ENCODE measurements around the gene GRM7.
"Not testable (repeated sequence)": the region's sequence is repeated elsewhere in the genome, so short reads cannot be mapped to it uniquely, and the experiment has no call there.

GRM7 gene

GRCh38 chr3:6862880-6863195, 1.9 kb downstream of the GRM7 start:
- Histone ChIP-seq H3K9me3 (ENCODE audit: control insufficient read depth, low read length) (no peaks in the 10 kb centered on the region), H3K4me3 (ENCODE audit: insufficient read depth, low read depth, low read length, poor library complexity, severe bottlenecking) (no peak overlapping the region), H3K27me3 (replicated peaks; ENCODE audit: control insufficient read depth, insufficient read depth, low read length, poor library complexity, severe bottlenecking) (peaks cover 3% of the 10 kb centered on the region), H3K27ac (ENCODE audit: insufficient read depth, low read length, poor library complexity, severe bottlenecking) (no peak overlapping the region), H3K4me1 (ENCODE audit: control insufficient read depth, insufficient read depth, low read length, poor library complexity, severe bottlenecking) (no peaks in the 10 kb centered on the region), H3K36me3 (ENCODE audit: control insufficient read depth, insufficient read depth, low read length) (no peaks in the 10 kb centered on the region)
- no peak for DNase-seq

GRCh38 chr3:6867269-6867668, 6.4 kb downstream of the GRM7 start:
- Histone ChIP-seq H3K27ac (ENCODE audit: insufficient read depth, low read length, poor library complexity, severe bottlenecking) (no peak overlapping the region), H3K27me3 (replicated peaks; ENCODE audit: control insufficient read depth, insufficient read depth, low read length, poor library complexity, severe bottlenecking) (no peaks in the 10 kb centered on the region), H3K36me3 (ENCODE audit: control insufficient read depth, insufficient read depth, low read length) (no peaks in the 10 kb centered on the region), H3K4me1 (ENCODE audit: control insufficient read depth, insufficient read depth, low read length, poor library complexity, severe bottlenecking) (no peaks in the 10 kb centered on the region), H3K4me3 (ENCODE audit: insufficient read depth, low read depth, low read length, poor library complexity, severe bottlenecking) (no peak overlapping the region), H3K9me3 (ENCODE audit: control insufficient read depth, low read length) (no peaks in the 10 kb centered on the region)
- DNase-seq: no peak

GRCh38 chr3:6878731-6879130, 17.8 kb downstream of the GRM7 start:
- DNase-seq: no peak
- H3K4me1 ChIP-seq (ENCODE audit: control insufficient read depth, insufficient read depth, low read length, poor library complexity, severe bottlenecking): no peaks in the 10 kb centered on the region
- H3K4me3 ChIP-seq (ENCODE audit: insufficient read depth, low read depth, low read length, poor library complexity, severe bottlenecking): no peak overlapping the region
- no peaks in the 10 kb centered on the region for H3K36me3 ChIP-seq (ENCODE audit: control insufficient read depth, insufficient read depth, low read length)
- no peak overlapping the region for H3K27ac ChIP-seq (ENCODE audit: insufficient read depth, low read length, poor library complexity, severe bottlenecking)
- no peaks in the 10 kb centered on the region for H3K9me3 ChIP-seq (ENCODE audit: control insufficient read depth, low read length)
- H3K27me3 ChIP-seq (replicated peaks; ENCODE audit: control insufficient read depth, insufficient read depth, low read length, poor library complexity, severe bottlenecking): no peaks in the 10 kb centered on the region

- H3K4me1 ChIP-seq (ENCODE audit: control insufficient read depth, insufficient read depth, low read length, poor library complexity, severe bottlenecking): no peaks in the 10 kb centered on the region
- H3K4me3 ChIP-seq (ENCODE audit: insufficient read depth, low read depth, low read length, poor library complexity, severe bottlenecking): no peak overlapping the region
- no peaks in the 10 kb centered on the region for H3K36me3 ChIP-seq (ENCODE audit: control insufficient read depth, insufficient read depth, low read length)
- no peak overlapping the region for H3K27ac ChIP-seq (ENCODE audit: insufficient read depth, low read length, poor library complexity, severe bottlenecking)
- DNase-seq: no peak
- no peaks in the 10 kb centered on the region for H3K9me3 ChIP-seq (ENCODE audit: control insufficient read depth, low read length)
- no peaks in the 10 kb centered on the region for H3K27me3 ChIP-seq (replicated peaks; ENCODE audit: control insufficient read depth, insufficient read depth, low read length, poor library complexity, severe bottlenecking)
Measured at GRCh38 chr3:6912240-6912639, 51.3 kb downstream of the GRM7 start.

- H3K27me3 ChIP-seq (replicated peaks; ENCODE audit: control insufficient read depth, insufficient read depth, low read length, poor library complexity, severe bottlenecking): no peaks in the 10 kb centered on the region
- no peaks in the 10 kb centered on the region for H3K9me3 ChIP-seq (ENCODE audit: control insufficient read depth, low read length)
- no peak overlapping the region for H3K4me3 ChIP-seq (ENCODE audit: insufficient read depth, low read depth, low read length, poor library complexity, severe bottlenecking)
- H3K27ac ChIP-seq (ENCODE audit: insufficient read depth, low read length, poor library complexity, severe bottlenecking): no peak overlapping the region
- no peaks in the 10 kb centered on the region for H3K36me3 ChIP-seq (ENCODE audit: control insufficient read depth, insufficient read depth, low read length)
- DNase-seq: no peak
- H3K4me1 ChIP-seq (ENCODE audit: control insufficient read depth, insufficient read depth, low read length, poor library complexity, severe bottlenecking): no peaks in the 10 kb centered on the region
Measured at GRCh38 chr3:6915898-6916297, 55.0 kb downstream of the GRM7 start.

- no peak overlapping the region for H3K27ac ChIP-seq (ENCODE audit: insufficient read depth, low read length, poor library complexity, severe bottlenecking)
- DNase-seq: no peak
Measured at GRCh38 chr3:6921066-6921465, 60.2 kb downstream of the GRM7 start.

GRCh38 chr3:6921876-6922275, 61.0 kb downstream of the GRM7 start:
- H3K27me3 ChIP-seq (replicated peaks; ENCODE audit: control insufficient read depth, insufficient read depth, low read length, poor library complexity, severe bottlenecking): no peaks in the 10 kb centered on the region
- no peak for DNase-seq
- H3K9me3 ChIP-seq (ENCODE audit: control insufficient read depth, low read length): no peaks in the 10 kb centered on the region
- no peak overlapping the region for H3K27ac ChIP-seq (ENCODE audit: insufficient read depth, low read length, poor library complexity, severe bottlenecking)
- no peaks in the 10 kb centered on the region for H3K4me1 ChIP-seq (ENCODE audit: control insufficient read depth, insufficient read depth, low read length, poor library complexity, severe bottlenecking)
- no peaks in the 10 kb centered on the region for H3K36me3 ChIP-seq (ENCODE audit: control insufficient read depth, insufficient read depth, low read length)
- no peak overlapping the region for H3K4me3 ChIP-seq (ENCODE audit: insufficient read depth, low read depth, low read length, poor library complexity, severe bottlenecking)

More at GRCh38 chr3:6921066-6921465, 60.2 kb downstream of the GRM7 start:
- Histone ChIP-seq H3K9me3 (ENCODE audit: control insufficient read depth, low read length) (no peaks in the 10 kb centered on the region), H3K36me3 (ENCODE audit: control insufficient read depth, insufficient read depth, low read length) (no peaks in the 10 kb centered on the region), H3K27me3 (replicated peaks; ENCODE audit: control insufficient read depth, insufficient read depth, low read length, poor library complexity, severe bottlenecking) (no peaks in the 10 kb centered on the region), H3K4me1 (ENCODE audit: control insufficient read depth, insufficient read depth, low read length, poor library complexity, severe bottlenecking) (no peaks in the 10 kb centered on the region), H3K4me3 (ENCODE audit: insufficient read depth, low read depth, low read length, poor library complexity, severe bottlenecking) (no peak overlapping the region)

- Histone ChIP-seq H3K36me3 (ENCODE audit: control insufficient read depth, insufficient read depth, low read length) (no peaks in the 10 kb centered on the region), H3K4me3 (ENCODE audit: insufficient read depth, low read depth, low read length, poor library complexity, severe bottlenecking) (no peak overlapping the region), H3K27me3 (replicated peaks; ENCODE audit: control insufficient read depth, insufficient read depth, low read length, poor library complexity, severe bottlenecking) (no peaks in the 10 kb centered on the region), H3K4me1 (ENCODE audit: control insufficient read depth, insufficient read depth, low read length, poor library complexity, severe bottlenecking) (no peaks in the 10 kb centered on the region), H3K9me3 (ENCODE audit: control insufficient read depth, low read length) (no peaks in the 10 kb centered on the region), H3K27ac (ENCODE audit: insufficient read depth, low read length, poor library complexity, severe bottlenecking) (no peak overlapping the region)
- DNase-seq: no peak
Measured at GRCh38 chr3:6928064-6928463, 67.1 kb downstream of the GRM7 start.

GRCh38 chr3:6929918-6930317, 69.0 kb downstream of the GRM7 start:
- H3K27ac ChIP-seq (ENCODE audit: insufficient read depth, low read length, poor library complexity, severe bottlenecking): no peak overlapping the region
- no peaks in the 10 kb centered on the region for H3K9me3 ChIP-seq (ENCODE audit: control insufficient read depth, low read length)
- DNase-seq: no peak
- no peaks in the 10 kb centered on the region for H3K27me3 ChIP-seq (replicated peaks; ENCODE audit: control insufficient read depth, insufficient read depth, low read length, poor library complexity, severe bottlenecking)
- no peak overlapping the region for H3K4me3 ChIP-seq (ENCODE audit: insufficient read depth, low read depth, low read length, poor library complexity, severe bottlenecking)
- no peaks in the 10 kb centered on the region for H3K4me1 ChIP-seq (ENCODE audit: control insufficient read depth, insufficient read depth, low read length, poor library complexity, severe bottlenecking)
- no peaks in the 10 kb centered on the region for H3K36me3 ChIP-seq (ENCODE audit: control insufficient read depth, insufficient read depth, low read length)

- not testable (repeated sequence) for H3K27me3 ChIP-seq (replicated peaks; ENCODE audit: control insufficient read depth, insufficient read depth, low read length, poor library complexity, severe bottlenecking); H3K27ac ChIP-seq (ENCODE audit: insufficient read depth, low read length, poor library complexity, severe bottlenecking); H3K36me3 ChIP-seq (ENCODE audit: control insufficient read depth, insufficient read depth, low read length); H3K4me1 ChIP-seq (ENCODE audit: control insufficient read depth, insufficient read depth, low read length, poor library complexity, severe bottlenecking); DNase-seq; H3K9me3 ChIP-seq (ENCODE audit: control insufficient read depth, low read length); H3K4me3 ChIP-seq (ENCODE audit: insufficient read depth, low read depth, low read length, poor library complexity, severe bottlenecking)
Measured at GRCh38 chr3:6935418-6935817, 74.5 kb downstream of the GRM7 start.

- Histone ChIP-seq H3K27me3 (replicated peaks; ENCODE audit: control insufficient read depth, insufficient read depth, low read length, poor library complexity, severe bottlenecking) (no peaks in the 10 kb centered on the region), H3K4me3 (ENCODE audit: insufficient read depth, low read depth, low read length, poor library complexity, severe bottlenecking) (no peak overlapping the region), H3K27ac (ENCODE audit: insufficient read depth, low read length, poor library complexity, severe bottlenecking) (no peak overlapping the region), H3K4me1 (ENCODE audit: control insufficient read depth, insufficient read depth, low read length, poor library complexity, severe bottlenecking) (no peaks in the 10 kb centered on the region), H3K36me3 (ENCODE audit: control insufficient read depth, insufficient read depth, low read length) (no peaks in the 10 kb centered on the region), H3K9me3 (ENCODE audit: control insufficient read depth, low read length) (no peaks in the 10 kb centered on the region)
- no peak for DNase-seq
Measured at GRCh38 chr3:6935970-6936369, 75.1 kb downstream of the GRM7 start.
